HG03460 (cell line): ENCODE results near the gene DNM3.
"Not testable (repeated sequence)": the region's sequence is repeated elsewhere in the genome, so short reads cannot be mapped to it uniquely, and the experiment has no call there.

ENCODE experiments used
- ATAC-seq: cut with Tn5 transposase; IDR thresholded peaks from one replicate; pipeline ENCODE4 v1.9.1; 2021; ENCODE audit not compliant: unreplicated experiment

Gene DNM3

DNA sequence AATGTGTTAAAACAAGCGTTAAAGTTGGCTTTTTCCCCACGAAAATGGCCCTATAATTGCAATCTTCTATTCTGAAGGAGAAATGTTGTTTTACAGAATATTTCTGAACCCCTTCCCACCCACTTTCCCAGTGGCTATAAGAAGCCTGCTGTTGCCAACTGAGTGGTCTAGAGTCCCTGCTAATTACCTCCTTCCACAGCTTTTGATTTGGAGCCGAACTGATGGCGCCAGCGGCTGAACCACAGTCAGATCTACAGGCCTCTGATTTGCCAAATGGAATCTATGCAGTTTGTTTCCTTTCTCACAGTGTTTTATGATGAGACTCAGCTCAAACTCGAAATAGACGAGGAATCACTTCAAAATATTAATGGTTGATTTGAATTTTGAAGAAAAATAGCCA lies 503.1 kb downstream of the DNM3 start:
- no peak for ATAC-seq

DNA sequence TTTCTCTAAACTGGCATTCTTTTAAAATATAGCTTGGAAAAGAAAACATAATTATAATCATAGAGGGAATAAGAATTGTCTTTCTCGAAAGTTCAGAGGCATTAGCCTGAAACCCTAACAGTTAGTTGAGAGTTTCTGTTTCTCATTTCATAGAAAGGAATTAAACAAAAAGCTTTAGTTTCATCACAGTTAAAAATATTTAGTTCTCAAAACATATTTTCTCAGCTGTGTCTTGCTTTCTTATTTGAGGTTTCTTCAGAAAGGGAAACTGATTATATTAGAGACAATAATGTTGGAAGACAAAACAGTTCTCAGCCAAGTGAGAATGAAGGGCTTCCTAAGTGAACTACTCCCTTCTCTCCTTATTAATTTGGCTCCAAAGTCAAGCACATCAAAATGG lies 503.8 kb downstream of the DNM3 start:
- peak; percentile 34 for ATAC-seq

DNA sequence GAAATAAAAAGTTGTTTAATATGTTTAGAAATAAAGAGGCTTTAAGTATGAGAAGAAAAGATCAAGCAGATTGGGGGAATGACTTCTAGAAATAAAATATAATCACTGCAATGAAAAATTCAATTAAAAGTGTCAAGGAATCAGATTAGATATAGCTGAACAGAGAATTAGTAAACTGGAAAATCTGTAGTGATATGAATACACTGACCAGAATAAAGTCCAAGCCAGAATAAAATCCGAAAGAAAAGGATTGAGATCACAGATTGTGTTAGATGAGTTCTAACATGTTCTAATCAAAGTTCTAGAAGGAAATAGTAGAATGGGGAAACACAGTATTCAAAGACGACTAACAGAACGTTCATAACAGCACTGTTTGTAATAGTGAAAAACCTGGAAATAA lies 506.1 kb downstream of the DNM3 start:
- ATAC-seq, result no peak

DNA sequence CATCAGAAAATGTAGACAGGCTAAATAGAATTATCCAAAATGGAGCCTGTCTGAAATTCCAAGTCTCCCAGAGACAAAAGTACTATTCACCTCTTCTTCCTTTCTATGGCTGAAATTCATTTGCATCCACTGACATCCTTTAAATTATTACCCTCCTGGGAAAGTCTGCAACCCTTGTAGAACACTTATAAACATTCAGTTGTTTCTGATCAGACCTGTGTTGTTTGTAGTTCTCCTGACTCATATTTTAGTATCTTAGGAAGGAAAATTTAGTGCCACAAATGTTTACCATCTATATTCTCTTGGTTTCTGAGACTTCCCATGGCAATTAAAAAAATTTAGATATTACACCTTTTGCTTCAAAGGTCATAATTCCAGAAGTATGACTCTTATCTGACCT lies 509.6 kb downstream of the DNM3 start:
- no peak for ATAC-seq

DNA sequence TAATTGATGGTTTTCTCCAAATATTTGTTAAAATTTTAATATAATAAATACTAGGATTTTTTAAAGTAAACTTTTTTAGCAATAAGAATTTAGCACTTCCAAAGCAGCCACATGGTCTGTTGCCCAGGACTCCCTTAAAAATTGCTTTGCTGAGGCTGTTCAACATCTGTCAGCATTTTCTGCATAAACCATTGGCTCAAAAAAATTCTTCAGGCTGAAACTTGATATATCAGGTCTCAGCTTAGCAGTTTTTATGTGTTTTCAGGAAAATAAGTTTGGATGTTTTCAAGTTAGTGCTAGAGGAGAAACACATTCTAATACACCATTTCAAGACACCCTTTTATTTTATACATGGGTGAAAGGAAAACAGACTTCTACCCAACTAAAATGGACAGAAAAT lies 510.0 kb downstream of the DNM3 start:
- no peak for ATAC-seq

DNA sequence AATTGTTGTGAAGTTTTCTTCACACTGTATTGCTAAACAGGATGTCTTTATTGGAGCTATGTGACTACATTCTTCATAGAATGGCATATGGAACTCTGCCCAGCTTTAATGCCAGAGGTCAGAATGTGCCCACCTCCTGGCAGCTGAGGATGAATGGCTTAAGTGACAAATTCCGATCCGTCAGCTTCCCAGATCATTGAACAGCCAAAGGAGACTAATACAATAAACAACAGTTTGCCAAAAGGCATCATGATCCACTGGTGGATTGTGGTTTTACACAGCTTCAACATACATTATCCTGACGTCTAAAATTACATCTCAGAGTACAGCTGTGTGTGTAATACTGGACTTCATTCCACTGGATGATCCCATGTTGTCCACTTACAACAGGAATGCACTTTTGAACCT lies 510.5 kb downstream of the DNM3 start:
- ATAC-seq, result no peak

DNA sequence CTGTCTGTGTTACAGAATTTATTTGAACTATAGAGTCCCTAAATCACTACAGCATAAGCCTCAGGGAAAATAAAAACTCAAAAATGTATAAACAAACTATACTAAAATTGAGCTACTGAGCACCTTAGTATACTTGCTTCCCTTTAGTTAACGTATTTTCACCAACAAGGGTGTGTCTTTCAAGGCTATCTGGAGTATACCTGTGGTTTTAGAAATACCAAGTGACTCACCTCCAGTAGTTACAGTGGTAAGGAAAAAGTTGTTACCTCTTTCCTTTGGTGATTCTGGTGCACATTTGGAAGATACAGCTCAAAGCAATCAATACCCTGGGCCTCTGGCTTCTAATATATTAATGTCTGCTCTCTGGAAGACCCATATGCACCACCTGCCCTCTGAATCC lies 511.1 kb downstream of the DNM3 start:
- ATAC-seq, result no peak

DNA sequence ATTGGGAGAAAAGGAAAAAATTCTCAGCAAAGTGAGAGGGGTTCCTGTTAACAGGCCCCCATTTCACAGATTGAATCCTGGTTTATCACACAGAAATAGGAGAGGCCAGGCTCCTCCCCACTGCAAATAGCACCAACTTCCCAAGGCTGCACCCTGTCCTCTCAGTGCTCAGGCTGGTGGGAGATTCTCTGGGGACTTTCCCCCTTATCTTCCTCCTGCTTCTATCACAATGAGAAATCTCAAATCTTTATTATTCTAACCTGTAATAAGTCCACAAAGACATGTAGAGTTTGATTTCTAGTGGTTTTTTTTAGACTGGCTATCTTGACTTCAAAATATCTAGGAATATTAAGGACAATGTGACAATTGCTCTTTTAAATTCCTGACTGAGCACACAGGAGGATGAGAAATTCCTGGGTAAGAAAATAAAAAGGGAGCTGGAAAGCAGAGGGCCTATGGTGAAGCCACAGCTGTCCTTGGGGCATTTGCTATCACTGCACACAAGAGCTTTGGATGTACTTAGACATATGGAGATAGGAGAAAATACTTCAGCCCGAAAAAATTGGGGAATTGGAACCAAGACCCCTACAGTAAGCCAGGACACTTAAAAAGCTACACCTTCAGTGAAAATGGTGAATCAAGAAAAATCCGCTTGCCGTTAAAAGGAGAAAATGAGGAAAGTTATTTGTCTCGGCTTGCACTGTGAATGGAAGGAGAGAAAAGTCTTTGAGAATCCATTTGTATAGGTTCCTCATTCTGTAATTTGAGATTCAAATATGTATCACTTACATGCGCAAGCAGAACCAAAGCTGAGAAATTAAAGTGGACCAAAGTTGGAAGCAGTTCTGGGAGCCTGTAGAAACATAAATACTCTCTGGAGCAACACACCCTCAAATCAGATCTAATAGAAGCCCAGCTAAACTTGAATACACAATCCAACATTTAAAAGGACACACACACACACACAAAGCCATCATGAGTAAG lies 513.3 kb downstream of the DNM3 start:
- ATAC-seq, result no peak

DNA sequence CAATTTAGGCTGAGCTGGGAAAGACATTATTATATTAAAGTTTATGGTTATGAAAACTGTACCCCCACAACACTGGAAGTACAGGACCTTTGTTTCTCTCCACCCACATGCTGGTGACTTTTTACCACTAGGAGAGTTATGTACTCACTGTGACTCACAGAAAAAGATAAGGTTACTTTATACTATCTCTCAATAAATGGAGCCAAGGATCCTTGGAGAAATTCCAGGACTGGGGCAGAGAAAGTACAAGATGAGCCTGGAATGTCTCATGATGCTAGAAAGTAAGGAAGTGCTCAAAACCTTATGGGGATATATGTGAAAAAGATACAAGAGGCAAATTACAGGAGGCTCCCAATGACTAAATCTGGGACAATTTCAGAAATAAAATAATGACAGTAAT lies 515.3 kb downstream of the DNM3 start:
- ATAC-seq, result no peak

DNA sequence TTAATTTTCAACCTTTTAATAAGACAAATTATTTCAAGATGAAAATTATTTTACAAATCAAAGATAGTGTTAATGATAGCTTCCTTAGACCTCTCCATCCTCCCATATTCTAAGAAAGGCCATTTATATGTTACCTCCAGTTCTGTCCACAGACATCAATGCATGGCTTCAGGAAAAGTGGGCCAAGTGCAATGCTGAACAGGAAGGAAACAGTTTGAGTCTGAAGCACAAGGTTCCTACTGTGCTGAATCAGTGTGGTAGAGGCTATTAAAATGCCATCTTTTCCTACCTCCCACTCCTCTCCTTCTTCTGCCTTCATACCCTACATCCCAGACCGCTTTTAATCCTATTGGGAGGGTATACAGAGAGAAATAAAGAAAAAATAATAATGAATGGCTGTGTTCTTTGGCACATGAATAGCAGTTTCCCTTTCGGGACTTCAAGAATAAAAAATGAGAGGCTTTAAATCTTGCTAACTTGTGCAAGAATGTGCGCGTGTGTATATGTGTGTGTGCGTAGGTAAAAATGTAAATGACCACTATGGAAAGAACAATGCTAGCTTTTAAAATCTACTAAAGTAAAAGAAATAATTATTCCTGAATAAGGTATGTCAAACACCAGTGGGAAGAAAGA lies 516.6 kb downstream of the DNM3 start:
- ATAC-seq, result peak; percentile 4

DNA sequence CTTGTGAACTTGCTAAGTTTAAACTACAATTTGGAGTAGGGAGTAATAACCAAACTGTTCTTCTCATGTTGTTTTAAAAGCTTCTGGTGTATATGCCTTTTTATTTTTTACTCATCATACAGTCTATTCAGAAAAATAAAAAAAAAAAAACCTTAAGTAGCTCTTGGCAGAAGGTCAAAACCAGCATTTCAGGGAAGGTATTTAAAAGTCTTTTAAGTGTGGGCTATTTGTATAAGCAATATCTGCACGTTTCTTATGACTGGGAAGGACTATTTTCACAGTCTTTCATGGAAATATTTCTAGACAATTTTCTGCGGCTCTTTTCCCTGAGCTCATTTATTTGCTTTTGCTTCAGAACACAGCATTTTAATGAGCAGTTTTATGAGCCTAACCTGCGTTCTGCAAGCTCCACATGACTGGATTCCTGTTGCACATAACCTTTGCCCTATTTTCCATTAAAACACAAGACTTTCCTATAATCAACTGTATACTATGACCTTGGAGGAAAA lies 518.2 kb downstream of the DNM3 start:
- ATAC-seq, result no peak

DNA sequence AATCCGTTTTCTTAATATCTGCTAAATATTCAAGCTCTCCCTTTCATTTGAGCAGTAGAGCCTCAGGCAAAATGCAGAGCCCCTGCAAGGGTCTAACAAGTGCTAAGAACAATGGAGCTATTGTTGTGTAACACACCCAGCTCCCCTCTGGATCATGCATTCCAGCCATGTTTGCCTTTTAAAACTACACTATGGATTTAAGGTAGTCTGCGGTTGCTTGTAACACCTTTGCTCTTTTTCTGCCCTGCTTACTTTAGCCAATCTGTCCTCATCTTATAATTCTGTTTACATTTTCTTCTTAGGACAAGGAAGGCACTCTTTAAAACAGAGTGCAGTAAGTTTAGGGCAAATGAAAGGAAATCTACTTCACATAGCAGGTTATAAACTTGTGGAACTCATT lies 519.2 kb downstream of the DNM3 start:
- ATAC-seq, result no peak

DNA sequence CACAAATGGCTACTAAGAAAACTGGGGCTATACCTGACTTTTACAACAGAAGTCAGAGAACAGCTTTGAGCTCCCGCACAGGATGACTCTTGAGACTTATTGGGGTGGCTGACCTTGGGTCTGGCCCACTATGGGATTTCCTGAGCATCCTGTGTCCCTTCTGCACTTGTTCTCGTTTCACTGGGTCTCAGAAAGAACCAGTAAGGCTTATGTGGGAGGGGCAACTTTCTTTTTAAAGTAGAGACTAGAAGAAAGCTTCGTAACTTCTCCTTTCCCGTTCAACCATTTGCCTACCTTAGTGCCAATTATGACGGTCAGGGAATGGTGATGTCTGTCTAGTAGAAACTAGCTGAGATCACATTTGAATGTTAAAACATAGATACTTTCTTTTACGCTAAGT lies 519.7 kb downstream of the DNM3 start:
- ATAC-seq, result no peak

DNA sequence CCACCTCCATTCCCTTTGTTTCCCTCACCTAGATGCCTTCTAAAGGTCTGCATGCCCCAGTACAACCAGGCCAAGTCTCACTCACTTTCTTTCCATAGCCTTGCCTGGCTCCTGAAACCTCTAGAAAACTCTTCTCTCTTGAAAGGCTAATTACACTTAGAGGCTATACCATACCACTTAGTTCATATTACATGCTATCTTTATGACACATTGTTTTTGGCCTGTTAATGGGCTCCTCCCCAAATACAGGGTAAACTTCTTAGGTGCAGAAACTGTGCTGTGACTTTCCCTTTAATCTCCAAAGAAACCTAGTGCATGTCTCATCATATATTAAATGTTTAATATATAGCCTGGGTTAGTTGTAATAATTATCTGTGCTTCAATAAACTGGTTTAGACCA lies 522.6 kb downstream of the DNM3 start:
- ATAC-seq, result no peak

DNA sequence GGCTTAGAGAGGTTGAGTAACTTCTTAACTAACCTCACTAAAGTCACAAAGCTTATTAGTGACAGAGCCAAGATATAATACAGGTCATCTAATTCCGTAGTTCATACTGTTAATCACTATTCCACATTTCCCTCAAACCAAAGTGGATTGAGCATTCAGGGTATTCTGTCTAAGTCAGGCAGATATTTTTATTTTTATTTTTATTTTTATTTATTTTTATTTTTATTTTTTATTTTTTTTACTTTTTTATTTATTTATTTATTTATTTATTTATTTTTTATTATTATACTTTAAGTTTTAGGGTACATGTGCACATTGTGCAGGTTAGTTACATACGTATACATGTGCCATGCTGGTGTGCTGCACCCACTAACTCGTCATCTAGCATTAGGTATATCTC lies 530.3 kb downstream of the DNM3 start:
- ATAC-seq, result not testable (repeated sequence)

DNA sequence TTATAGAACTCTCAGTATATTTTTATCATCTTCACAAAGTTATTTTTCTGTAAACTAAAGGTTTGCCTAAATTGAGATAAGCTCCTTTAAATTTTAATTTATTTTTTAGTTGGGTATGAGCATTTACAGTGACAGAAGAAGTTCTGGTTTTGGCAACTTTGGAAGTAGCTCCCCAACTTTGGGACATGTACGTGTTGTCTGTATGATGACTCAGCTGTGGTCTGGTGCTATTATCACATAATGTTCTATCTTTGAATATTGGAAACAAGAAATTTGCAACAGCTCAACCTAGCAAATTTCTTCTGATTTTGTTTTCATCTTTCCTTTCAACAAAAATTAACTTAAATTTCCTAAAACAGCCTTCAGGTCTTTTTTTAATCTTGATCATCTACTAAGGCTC lies 532.6 kb downstream of the DNM3 start:
- no peak for ATAC-seq

DNA sequence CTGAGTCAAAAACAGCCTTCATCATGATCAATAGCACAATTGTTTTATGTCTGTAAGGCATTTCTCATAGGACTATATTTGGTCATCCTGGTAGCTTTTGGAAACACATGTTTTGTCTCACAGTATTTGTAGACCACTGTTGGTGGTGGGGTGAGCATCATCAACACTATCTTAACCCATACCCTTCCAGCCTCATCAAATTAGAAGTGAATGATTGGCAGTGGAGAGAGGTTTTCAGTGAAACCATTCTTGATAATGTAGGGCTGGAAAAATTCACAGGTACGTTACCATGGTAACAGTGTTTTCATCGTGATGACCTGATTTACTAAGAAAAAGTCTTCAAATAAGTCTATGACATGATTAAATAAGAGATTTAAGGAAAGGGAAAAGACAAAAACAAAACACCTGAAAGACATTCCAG lies 533.9 kb downstream of the DNM3 start:
- no peak for ATAC-seq

DNA sequence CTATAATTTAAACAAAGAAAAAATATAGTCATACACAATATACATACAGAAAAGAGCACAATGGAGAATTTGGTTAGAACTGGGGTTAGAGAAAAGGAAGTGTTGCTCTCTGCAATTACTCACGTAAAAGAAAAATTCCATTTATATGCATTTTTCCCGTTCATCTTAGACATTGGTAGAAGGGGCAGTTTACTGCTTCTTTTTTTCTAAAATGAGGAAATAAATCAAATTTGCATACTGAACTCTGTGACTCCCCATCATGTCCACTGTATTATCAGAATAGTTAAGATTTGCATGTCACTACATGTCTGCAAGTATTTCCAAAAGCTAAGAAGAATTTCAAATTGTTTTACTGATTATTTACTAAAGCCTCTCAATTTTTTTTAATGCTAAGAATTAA lies 535.1 kb downstream of the DNM3 start:
- ATAC-seq, result no peak

DNA sequence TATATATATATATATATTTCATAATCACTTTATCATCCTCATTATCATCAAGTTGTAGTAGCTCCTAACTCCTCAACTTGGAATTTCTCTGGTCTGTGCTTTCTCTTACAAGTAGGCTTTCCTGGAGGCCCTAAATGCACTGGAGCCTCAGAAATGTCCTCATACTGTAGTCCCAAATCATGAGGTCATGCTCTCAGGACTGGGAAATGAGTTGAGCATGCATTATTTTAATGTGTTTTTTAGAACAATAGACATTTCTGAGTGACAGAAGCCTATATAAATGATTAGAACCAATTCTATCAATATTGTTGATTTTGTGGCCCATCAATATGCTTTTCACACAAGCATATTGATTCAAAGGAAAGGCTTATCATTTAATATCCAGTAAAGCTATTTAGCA lies 536.3 kb downstream of the DNM3 start:
- no peak for ATAC-seq

DNA sequence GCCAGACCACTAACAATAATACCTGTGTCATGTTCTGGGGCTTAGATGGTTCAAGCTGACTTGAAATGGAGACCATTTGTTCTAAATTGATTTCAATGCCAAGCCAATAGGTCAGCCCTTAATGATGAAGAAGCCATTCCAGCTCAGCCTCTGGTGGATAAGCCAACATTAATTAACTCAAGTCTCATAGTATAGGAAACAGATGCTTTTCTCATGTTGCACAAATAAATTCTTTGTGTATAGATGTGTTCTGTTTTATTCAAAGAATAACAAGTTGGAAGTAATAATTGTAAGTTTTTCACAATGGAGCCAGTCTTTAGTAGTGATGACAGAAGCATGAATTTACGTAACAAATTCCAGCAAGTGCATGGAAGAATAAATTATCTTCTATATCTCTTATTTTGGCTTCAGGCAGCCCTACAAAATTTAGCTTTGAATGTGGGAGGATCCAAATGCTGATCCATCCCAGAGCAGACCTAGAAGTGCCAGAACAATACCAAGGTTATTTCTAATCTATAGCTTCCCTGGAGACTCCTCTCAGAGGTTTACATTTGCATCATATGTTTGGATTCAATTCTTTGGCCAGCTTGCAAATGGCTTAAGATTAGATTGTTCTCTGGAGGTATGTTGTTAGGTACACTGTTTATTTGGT lies 536.9 kb downstream of the DNM3 start:
- no peak for ATAC-seq

DNA sequence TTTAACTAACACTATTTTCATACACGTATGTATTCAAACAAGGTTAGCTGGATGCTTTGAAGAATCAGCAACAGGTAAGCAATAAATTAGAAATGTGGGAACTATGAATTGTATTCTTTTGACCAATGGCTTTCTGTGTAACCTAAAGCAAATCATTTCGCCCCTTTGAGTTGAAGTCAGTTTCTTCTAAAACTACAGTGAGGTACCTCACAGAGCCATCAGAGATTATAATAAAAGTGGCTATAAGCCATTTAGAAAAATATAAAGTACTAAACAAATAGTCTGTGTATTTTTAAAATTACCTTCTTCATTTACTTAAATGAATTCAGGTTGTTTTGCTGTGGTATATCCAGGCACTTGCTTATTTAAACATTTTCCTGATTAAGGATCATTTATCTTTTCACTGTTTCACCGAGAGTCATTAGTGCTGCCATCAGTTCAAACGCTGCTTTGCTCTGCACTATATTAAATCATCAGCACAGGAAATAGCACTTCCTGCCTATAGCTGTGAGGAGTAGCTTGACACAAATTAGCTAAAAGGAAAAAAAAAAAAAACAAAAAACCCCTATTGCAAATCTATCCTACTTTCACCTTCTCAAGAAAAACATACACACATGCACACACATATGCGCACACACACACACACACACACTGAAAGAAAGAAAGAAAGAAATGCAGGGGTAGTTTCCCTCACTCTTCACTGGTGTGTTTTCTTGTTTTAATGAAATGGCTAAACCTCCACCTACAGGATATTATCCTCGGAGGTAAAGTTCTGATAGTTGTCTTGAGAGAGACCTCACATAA lies 539.3 kb downstream of the DNM3 start:
- ATAC-seq, result peak; percentile 88
